ENCODE data around the gene SORD. TPM values are rescaled to one million over a fixed set of nuclear protein-coding genes. Genes with fewer than 3 reads are reported as not detected.

Gene SORD
- total and polyA plus RNA-seq, 9 of the 15 experiments (the other 6 are each of a cell fraction or from before 2014, with no cell fraction given) = 5.9 to 79.2 (median 29.6) TPM

- TF ChIP-seq CBFB (CRISPR knock-in tag; IDR thresholded peaks at IDR 0.05) = no peak
- no peak for TF ChIP-seq NR0B1 (IDR thresholded peaks at IDR 0.05; ENCODE audit: partially characterized antibody)
- TF ChIP-seq CSDE1 (IDR thresholded peaks at IDR 0.05) = no peak; a peak in 1 of 4 replicates
- peak; percentile 77; the same call in 1 of the 2 replicates for TF ChIP-seq PYGO2 (tag; IDR thresholded peaks at IDR 0.05)
- TF ChIP-seq CREB1 (IDR thresholded peaks at IDR 0.05) = peak; percentile 71; the same call in 1 of the 2 replicates
- TF ChIP-seq CREB1 (CRISPR knock-in tag; IDR thresholded peaks at IDR 0.05) = peak; percentile 81
- TF ChIP-seq LCOR (CRISPR knock-in tag; IDR thresholded peaks at IDR 0.05) = peak; percentile 47; the same call in 1 of the 2 replicates
- TF ChIP-seq ZNF764 (CRISPR knock-in tag; IDR thresholded peaks at IDR 0.05; ENCODE audit: low read depth) = no peak
- no peak for TF ChIP-seq KLF13 (tag; IDR thresholded peaks at IDR 0.05; ENCODE audit: borderline replicate concordance, low read depth)
- TF ChIP-seq UBTF (IDR thresholded peaks at IDR 0.05; ENCODE audit: borderline replicate concordance in 1 of 2, low read depth in 2 of 2, low read length in 2 of 2) = peak in 1 of 2 experiments; percentile 55; a peak in 1 of 4 replicates
- TF ChIP-seq IFI16 (CRISPR knock-in tag; IDR thresholded peaks at IDR 0.05) = no peak
- TF ChIP-seq ZNF311 (CRISPR knock-in tag; IDR thresholded peaks at IDR 0.05) = no peak
- TF ChIP-seq MEF2A (IDR thresholded peaks at IDR 0.05; ENCODE audit: control insufficient read depth, low read depth, low read length) = peak; percentile 59; the same call in 1 of the 2 replicates
- no peak for TF ChIP-seq THRA (IDR thresholded peaks at IDR 0.05)
- TF ChIP-seq MXD1 (CRISPR knock-in tag; IDR thresholded peaks at IDR 0.05; ENCODE audit: borderline replicate concordance, poor library complexity, severe bottlenecking) = no peak
- no peak; the same call in 1 of the 2 replicates for TF ChIP-seq CBX1 (IDR thresholded peaks at IDR 0.05; ENCODE audit: low read depth)
- TF ChIP-seq ZNF316 (IDR thresholded peaks at IDR 0.05) = no peak
- no peak for TF ChIP-seq DLX4 (CRISPR knock-in tag; IDR thresholded peaks at IDR 0.05)
- TF ChIP-seq ESRRB (CRISPR knock-in tag; IDR thresholded peaks at IDR 0.05; ENCODE audit: borderline replicate concordance) = no peak
- no peak for TF ChIP-seq SRSF3 (IDR thresholded peaks at IDR 0.05; ENCODE audit: insufficient read depth, low read length)
- no peak for TF ChIP-seq NR2C2 (CRISPR knock-in tag; IDR thresholded peaks at IDR 0.05)
- peak; percentile 7; the same call in 1 of the 2 replicates for TF ChIP-seq NR2C2 (tag; IDR thresholded peaks at IDR 0.05)
These were observed 26.0 kb downstream of the SORD start (continued) for GRCh38 chr15:45048794-45049631.

Data from K562 (cell line).